KOPT-K1 (cell line): ENCODE results near the gene SMOC2.

Experiments used
- H3K27ac ChIP-seq: fragments of 200-600 bp; sonication (generic); 2 replicates; pipeline ENCODE4 v1.5.1; 2016; ENCODE audit warnings: antibody characterized with exemption, mild to moderate bottlenecking, low read depth, low read length; ENCODE audit not compliant: poor library complexity, severe bottlenecking
- H3K36me3 ChIP-seq: fragments of 200-600 bp; sonication (generic); 2 replicates; pipeline ENCODE4 v1.5.1; 2017; ENCODE audit warnings: antibody characterized with exemption, mild to moderate bottlenecking, low read length, moderate library complexity; ENCODE audit not compliant: insufficient read depth
- H3K9me3 ChIP-seq: fragments of 200-600 bp; sonication (generic); 2 replicates; pipeline ENCODE4 v1.5.1; 2017; ENCODE audit warnings: antibody characterized with exemption, low read length, mild to moderate bottlenecking; ENCODE audit not compliant: insufficient read depth, poor library complexity, severe bottlenecking

SMOC2 gene

GRCh38 chr6:168638468-168639271, 197.7 kb downstream of the SMOC2 start:
- Histone ChIP-seq H3K27ac (no peak overlapping the region), H3K9me3 (no peaks in the 10 kb centered on the region), H3K36me3 (no peaks in the 10 kb centered on the region)

GRCh38 chr6:168640181-168640580, 199.2 kb downstream of the SMOC2 start:
- Histone ChIP-seq H3K9me3 (no peaks in the 10 kb centered on the region), H3K36me3 (no peaks in the 10 kb centered on the region), H3K27ac (no peak overlapping the region)

DNA sequence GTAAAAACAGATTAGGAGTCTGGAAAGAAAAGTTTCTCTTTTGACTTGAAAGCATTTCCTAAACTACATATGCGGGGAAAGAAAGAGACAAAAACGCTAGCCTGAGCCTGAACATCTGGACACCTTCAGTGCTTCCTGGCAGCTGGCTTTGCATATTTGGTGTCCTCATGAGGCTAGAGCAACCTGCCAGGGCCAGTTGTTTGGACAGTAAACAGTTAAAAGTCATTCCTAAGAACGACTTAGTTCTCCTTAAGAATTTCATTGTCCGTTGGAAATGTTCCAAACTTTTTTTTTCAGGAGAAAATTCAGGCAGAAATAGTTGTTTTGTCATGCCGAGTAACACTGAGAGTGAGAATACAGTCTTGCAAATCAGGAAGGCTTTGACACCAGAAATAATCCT, 199.8 kb downstream of the SMOC2 start:
- no peak overlapping the region for H3K27ac ChIP-seq
- H3K36me3 ChIP-seq: no peaks in the 10 kb centered on the region

GRCh38 chr6:168641446-168641845, 200.5 kb downstream of the SMOC2 start:
- Histone ChIP-seq H3K9me3 (no peaks in the 10 kb centered on the region), H3K36me3 (no peaks in the 10 kb centered on the region), H3K27ac (no peak overlapping the region)

More for the DNA sequence above, 199.8 kb downstream of the SMOC2 start:
- H3K9me3 ChIP-seq: no peaks in the 10 kb centered on the region

DNA sequence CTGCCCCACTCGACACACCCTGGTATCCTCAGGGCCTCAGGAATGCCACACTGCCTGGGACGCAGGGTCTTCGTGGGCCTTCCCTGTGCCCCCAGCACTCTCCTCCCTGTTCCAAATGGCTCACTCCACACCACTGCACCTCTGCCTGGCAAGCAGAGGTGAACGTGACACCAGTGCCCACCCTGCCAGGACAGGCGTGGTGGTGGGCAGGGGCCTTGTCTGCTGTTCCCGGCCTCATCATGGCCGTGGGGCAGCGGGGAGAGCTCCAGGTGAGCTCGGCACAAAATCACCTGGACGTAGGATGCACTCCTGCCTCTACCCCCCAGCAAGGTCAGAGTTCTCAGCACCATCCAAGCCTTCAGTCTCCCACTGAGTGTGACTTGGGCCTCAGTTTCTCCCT, 202.4 kb downstream of the SMOC2 start:
- H3K36me3 ChIP-seq: no peaks in the 10 kb centered on the region
- H3K9me3 ChIP-seq: no peaks in the 10 kb centered on the region
- H3K27ac ChIP-seq: no peak overlapping the region

DNA sequence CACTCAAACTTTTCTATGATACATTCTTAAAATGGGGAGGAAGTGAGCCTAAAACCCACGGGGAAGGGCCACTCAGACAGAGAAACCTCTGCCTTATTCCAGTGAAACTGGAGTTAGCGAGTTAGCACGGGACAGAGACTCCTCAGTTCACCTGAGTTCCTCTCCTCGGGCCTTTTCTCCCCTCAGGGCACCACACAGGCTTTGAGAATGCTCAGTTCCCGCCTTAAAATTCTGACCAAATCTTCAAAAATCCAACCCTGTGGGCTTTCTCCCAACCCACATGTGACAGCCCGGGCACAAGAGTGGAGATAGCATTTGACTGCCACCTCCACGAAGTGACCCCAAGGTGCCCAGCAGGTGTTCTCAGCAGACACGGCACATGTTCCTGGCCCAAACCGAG, 204.3 kb downstream of the SMOC2 start:
- Histone ChIP-seq H3K27ac (no peak overlapping the region), H3K9me3 (no peaks in the 10 kb centered on the region), H3K36me3 (no peaks in the 10 kb centered on the region)

GRCh38 chr6:168647271-168647670, 206.3 kb downstream of the SMOC2 start:
- H3K36me3 ChIP-seq: no peaks in the 10 kb centered on the region
- H3K9me3 ChIP-seq: peaks cover 3% of the 10 kb centered on the region
- no peak overlapping the region for H3K27ac ChIP-seq

DNA sequence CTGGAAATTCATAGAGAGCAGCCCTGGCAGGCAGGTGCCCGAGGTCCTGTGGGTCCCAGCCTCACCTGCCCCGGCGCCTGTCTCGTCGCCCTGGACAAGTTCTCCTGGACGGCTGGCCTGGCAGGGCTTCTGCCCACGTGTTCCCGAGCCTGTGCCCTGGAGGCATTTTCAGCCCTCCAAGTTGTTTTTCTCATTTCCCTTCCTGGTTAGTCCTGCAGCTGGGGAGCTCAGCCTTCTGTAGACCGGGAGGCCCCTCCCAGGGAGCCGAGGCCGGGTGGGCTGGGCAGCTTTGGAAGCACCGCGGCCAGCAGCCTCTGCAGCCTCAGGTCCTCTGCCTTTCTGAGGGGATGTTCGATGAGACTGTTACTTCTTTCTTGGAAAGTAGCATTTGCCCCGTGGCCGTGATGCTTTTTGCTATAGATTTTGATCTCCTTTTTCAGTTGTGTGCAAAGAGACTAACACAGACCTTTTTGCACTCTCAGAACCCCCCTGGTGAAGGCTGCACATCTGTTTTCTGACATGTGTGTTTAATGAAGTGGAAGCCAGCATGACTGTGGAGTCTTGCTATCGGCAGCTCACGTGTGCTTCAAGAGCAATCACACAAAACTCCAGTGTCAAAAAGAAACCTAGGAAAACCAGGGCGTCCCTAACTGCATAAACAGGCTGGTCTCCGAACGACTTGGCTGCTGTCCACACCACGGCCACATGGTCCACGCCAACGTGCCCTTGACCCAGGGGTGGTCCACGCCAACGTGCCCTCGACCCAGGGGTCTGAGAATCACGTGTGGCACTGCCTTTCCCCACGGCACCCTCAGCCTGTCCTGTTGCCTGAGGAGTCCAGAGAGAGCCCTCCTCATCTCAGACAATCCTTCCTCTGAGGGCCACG, 207.5 kb downstream of the SMOC2 start:
- Histone ChIP-seq H3K27ac (no peak overlapping the region), H3K36me3 (no peaks in the 10 kb centered on the region), H3K9me3 (peaks cover 3% of the 10 kb centered on the region)

GRCh38 chr6:168649209-168649608, 208.2 kb downstream of the SMOC2 start:
- H3K36me3 ChIP-seq: no peaks in the 10 kb centered on the region
- H3K27ac ChIP-seq: no peak overlapping the region
- H3K9me3 ChIP-seq: peaks cover 3% of the 10 kb centered on the region

- Histone ChIP-seq H3K36me3 (no peaks in the 10 kb centered on the region), H3K27ac (no peak overlapping the region), H3K9me3 (peaks cover 3% of the 10 kb centered on the region)
These were observed 209.7 kb downstream of the SMOC2 start for GRCh38 chr6:168650671-168651111.

DNA sequence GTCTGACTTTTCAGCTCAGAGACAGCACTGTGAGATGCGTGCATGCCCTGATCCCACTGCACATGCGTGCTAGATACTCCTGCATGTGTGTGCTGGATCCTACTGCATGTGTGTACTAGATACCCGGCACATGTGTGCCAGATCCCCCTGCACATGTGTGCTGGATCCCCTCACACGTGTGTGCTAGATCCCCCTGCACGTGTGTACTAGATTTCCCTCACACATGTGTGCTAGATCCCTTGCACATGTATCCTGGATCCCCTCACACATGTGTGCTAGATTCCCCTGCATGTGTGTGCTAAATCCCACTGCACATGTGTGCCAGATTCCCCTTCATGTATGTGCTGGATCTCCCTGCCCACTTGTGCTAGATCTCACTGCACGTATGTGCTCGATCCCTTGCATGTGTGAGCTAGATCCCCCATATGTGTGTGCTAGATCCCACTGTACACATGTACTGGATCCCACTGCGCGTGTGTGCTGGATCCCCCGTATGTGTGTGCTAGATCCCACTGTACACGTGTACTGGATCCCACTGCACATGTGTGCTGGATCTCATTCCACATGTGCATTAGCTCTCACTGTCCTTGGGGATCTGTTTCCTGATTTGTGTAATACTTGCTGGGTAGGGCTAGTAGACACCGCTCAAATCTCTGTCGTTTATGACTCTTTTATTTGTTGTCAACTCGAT, 214.6 kb downstream of the SMOC2 start:
- Histone ChIP-seq H3K27ac (no peak overlapping the region), H3K9me3 (peaks cover 12% of the 10 kb centered on the region), H3K36me3 (no peaks in the 10 kb centered on the region)

DNA sequence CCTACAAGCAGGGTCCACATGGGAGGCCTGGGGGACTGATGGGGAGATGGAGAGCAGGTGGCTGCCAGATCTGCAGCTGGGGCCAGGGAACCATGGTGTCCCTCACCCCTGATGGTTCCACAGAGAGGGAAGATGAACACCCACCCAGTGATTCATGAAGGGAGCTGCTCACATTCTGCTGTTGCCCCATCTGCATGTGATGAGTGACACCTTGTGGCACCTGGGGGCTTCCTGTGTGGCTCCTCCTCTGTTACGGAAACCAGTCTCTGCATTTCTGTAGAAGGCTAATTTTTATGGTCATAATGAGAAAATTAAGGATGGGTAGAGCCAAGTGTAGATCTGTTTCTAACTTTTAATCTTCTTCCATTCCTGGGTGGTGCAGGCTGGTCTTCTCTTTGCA, 217.1 kb downstream of the SMOC2 start:
- Histone ChIP-seq H3K36me3 (no peaks in the 10 kb centered on the region), H3K27ac (no peak overlapping the region), H3K9me3 (peaks cover 10% of the 10 kb centered on the region)

GRCh38 chr6:168660400-168660945, 219.5 kb downstream of the SMOC2 start:
- no peak overlapping the region for H3K27ac ChIP-seq
- H3K36me3 ChIP-seq: no peaks in the 10 kb centered on the region
- peaks cover 10% of the 10 kb centered on the region for H3K9me3 ChIP-seq

DNA sequence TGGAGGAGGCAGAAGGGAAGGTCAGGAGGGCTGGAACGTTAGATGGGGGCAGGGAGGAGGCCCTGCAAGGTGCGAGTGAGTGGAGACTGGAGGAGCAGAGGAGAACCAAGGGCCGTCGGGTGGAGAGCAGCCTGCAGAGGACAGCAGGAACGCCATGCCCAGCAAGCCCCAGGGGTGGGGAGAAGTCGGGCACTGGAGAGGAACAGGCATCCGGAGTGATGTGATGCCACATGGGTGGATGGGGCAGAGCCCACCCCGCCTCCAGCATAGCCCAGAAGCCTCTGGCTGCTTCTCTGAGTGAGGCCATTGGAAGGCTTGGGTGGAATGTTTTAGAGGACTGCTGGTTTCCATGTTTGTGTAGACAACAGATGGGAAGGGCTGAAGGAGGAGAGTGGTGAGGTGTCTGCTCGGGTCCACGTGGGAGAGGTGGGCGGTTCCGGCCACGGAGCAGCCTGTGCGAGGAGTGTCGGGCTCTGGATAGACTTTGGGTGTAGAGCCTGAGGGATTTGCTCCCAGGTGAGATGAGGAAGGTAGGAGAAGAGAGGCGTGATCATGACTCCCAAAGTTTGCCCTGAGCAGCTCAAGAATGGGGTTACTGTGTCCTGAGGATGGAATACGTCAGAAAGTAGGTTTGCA, 221.4 kb downstream of the SMOC2 start:
- Histone ChIP-seq H3K9me3 (peaks cover 10% of the 10 kb centered on the region), H3K27ac (no peak overlapping the region), H3K36me3 (no peaks in the 10 kb centered on the region)
